DMS79 treated with DMSO at 0.1 percent for 48 hours (cell line): ENCODE measurements around the gene SH3RF3.
"Not testable (repeated sequence)": the region's sequence is repeated elsewhere in the genome, so short reads cannot be mapped to it uniquely, and the experiment has no call there.

Source experiments
- DNase-seq: peaks from one replicate; lab custom pipeline; 2025; lab: John Stamatoyannopoulos, UW

SH3RF3 gene

GRCh38 chr2:109220860-109221259 lies 91.9 kb downstream of the SH3RF3 start:
- DNase-seq, result no peak

GRCh38 chr2:109221316-109221715 lies 92.3 kb downstream of the SH3RF3 start:
- not testable (repeated sequence) for DNase-seq

GRCh38 chr2:109222422-109222821 lies 93.4 kb downstream of the SH3RF3 start:
- no peak for DNase-seq

GRCh38 chr2:109222825-109223471 lies 93.9 kb downstream of the SH3RF3 start:
- no peak for DNase-seq

- no peak for DNase-seq
These were observed 94.5 kb downstream of the SH3RF3 start for GRCh38 chr2:109223490-109223889.

GRCh38 chr2:109224341-109224740 lies 95.3 kb downstream of the SH3RF3 start:
- DNase-seq, result not testable (repeated sequence)

- no peak for DNase-seq
These were observed 96.3 kb downstream of the SH3RF3 start for GRCh38 chr2:109225170-109225782.

GRCh38 chr2:109226128-109226527 lies 97.1 kb downstream of the SH3RF3 start:
- DNase-seq, result no peak

GRCh38 chr2:109226622-109227021 lies 97.6 kb downstream of the SH3RF3 start:
- DNase-seq, result no peak

GRCh38 chr2:109229094-109229675 lies 100.2 kb downstream of the SH3RF3 start:
- DNase-seq, result no peak

GRCh38 chr2:109230941-109231420 lies 102.0 kb downstream of the SH3RF3 start:
- peak; percentile 31 for DNase-seq

GRCh38 chr2:109231428-109231827 lies 102.4 kb downstream of the SH3RF3 start:
- no peak for DNase-seq

- no peak for DNase-seq
These were observed 103.1 kb downstream of the SH3RF3 start for GRCh38 chr2:109231996-109232705.

GRCh38 chr2:109232909-109233308 lies 103.9 kb downstream of the SH3RF3 start:
- DNase-seq, result no peak

GRCh38 chr2:109233643-109234042 lies 104.6 kb downstream of the SH3RF3 start:
- DNase-seq, result no peak

- no peak for DNase-seq
These were observed 105.3 kb downstream of the SH3RF3 start for GRCh38 chr2:109234355-109234754.

GRCh38 chr2:109236147-109236546 lies 107.1 kb downstream of the SH3RF3 start:
- DNase-seq, result peak; percentile 47

- peak; percentile 15 for DNase-seq
These were observed 108.8 kb downstream of the SH3RF3 start for GRCh38 chr2:109237792-109238191.

- DNase-seq, result no peak
These were observed 109.6 kb downstream of the SH3RF3 start for GRCh38 chr2:109238580-109238979.

GRCh38 chr2:109239720-109240119 lies 110.7 kb downstream of the SH3RF3 start:
- DNase-seq, result peak; percentile 30

- peak; percentile 26 for DNase-seq
These were observed 113.2 kb downstream of the SH3RF3 start for GRCh38 chr2:109242210-109242653.

GRCh38 chr2:109242654-109243331 lies 113.8 kb downstream of the SH3RF3 start:
- DNase-seq, result peak; percentile 31
